ENCODE data around the gene TRA2B. TPM values are rescaled to one million over a fixed set of nuclear protein-coding genes. Genes with fewer than 3 reads are reported as not detected.

The TRA2B gene
- total RNA-seq, 1 donor, result 157 TPM

DNA sequence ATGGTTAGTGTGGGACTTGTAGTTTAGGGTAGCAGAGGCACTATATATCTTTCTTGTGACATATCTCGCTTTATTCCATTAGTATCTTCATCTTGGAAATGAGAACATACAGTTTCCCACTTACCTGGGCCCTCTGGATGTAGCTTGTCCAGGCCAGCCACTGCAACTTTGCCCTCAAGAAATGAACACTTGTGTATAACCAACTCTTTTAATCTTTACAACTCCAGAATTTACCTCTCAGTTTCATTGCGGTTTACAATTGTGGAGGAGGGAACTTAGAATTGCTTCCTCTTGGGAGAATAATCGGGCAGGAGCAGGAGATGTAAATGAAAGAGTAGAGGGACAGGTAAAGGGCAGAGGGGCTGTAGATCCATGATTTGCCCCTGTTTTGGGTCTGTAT lies 18.4 kb upstream of the TRA2B start:
- TF ChIP-seq CTCF (IDR thresholded peaks at IDR 0.05; ENCODE audit: insufficient read depth, low read length), result no peak
- H3K4me3 ChIP-seq (ENCODE audit: low read depth, low read length), result no peak overlapping the region
- DNase-seq (ENCODE audit: low read depth), result no peak

GRCh38 chr3:185954366-185954723 lies 16.5 kb upstream of the TRA2B start:
- DNase-seq (ENCODE audit: low read depth), result no peak
- no peak overlapping the region for H3K4me3 ChIP-seq (ENCODE audit: low read depth, low read length)
- no peak for TF ChIP-seq CTCF (IDR thresholded peaks at IDR 0.05; ENCODE audit: insufficient read depth, low read length)

DNA sequence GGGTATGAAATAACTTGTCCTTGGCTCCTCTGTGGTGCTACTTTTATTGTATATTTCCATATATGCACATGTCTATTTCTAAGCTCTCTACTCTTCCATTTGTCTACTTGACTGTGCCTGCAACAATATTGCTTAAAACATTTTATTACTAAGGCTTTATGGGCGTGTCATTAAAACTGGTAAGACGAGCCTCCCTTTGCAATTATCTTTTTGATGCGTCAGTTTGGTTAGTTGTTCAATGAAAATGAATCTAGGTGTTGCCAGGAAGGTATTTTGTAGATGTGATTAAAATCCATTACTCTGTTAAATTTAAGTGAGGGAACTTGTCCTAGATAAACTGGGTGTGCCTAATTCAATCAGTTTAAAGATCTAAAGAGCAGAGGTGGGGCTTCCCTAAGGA lies 12.9 kb upstream of the TRA2B start:
- H3K4me3 ChIP-seq (ENCODE audit: low read depth, low read length), result no peak overlapping the region
- TF ChIP-seq CTCF (IDR thresholded peaks at IDR 0.05; ENCODE audit: insufficient read depth, low read length), result no peak
- DNase-seq (ENCODE audit: low read depth), result no peak

DNA sequence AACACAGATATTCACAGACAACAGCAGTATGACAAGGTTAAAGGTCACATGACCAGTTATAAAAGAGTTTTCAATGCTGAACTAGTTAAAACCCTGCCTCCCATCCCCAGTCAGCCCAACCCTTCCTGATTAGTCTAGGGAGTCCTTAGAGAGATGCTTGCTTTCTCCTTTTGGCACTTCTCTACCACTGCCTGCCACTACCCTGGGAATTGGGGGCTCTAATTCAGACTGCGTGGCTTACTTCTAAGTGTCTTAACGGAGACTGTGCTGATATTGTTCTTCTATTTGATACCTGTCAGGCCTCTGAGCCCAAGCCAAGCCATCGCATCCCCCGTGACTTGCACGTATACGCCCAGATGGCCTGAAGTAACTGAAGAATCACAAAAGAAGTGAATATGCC lies 11.7 kb upstream of the TRA2B start:
- no peak for DNase-seq (ENCODE audit: low read depth)
- no peak overlapping the region for H3K4me3 ChIP-seq (ENCODE audit: low read depth, low read length)
- no peak for TF ChIP-seq CTCF (IDR thresholded peaks at IDR 0.05; ENCODE audit: insufficient read depth, low read length)

DNA sequence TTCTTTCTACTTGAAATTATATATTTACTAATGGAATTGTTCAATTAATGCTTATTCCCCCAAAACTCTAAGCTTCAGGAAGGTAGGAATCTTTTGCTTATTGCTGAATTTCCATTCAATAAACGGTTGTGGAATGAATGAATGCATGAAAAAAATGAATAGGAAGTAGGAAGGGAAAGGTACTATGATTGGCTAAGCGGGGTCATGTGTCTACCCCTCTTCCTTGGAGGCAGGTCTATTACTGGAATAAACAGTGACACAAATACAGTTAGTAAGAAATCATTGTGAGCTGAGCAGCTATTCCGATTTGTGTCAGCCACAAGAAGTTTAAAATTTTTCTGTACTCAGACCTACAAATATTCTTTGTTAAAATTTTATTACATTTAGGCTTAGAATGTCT lies 10.5 kb upstream of the TRA2B start:
- no peak for DNase-seq (ENCODE audit: low read depth)
- TF ChIP-seq CTCF (IDR thresholded peaks at IDR 0.05; ENCODE audit: insufficient read depth, low read length), result no peak
- H3K4me3 ChIP-seq (ENCODE audit: low read depth, low read length), result no peak overlapping the region

GRCh38 chr3:185943760-185944106 lies 5.9 kb upstream of the TRA2B start:
- no peak for DNase-seq (ENCODE audit: low read depth)
- TF ChIP-seq CTCF (IDR thresholded peaks at IDR 0.05; ENCODE audit: insufficient read depth, low read length), result no peak
- no peak overlapping the region for H3K4me3 ChIP-seq (ENCODE audit: low read depth, low read length)

- peak; percentile 85 for DNase-seq (ENCODE audit: low read depth)
- peak; percentile 100 for TF ChIP-seq CTCF (IDR thresholded peaks at IDR 0.05; ENCODE audit: insufficient read depth, low read length)
- H3K4me3 ChIP-seq (ENCODE audit: low read depth, low read length), result peak overlapping the region; percentile 23
Observed at GRCh38 chr3:185942907-185943759, 5.3 kb upstream of the TRA2B start.
